Anterior cingulate cortex (tissue), 58 donors: ENCODE data around the gene NPY4R.
"Not testable (repeated sequence)": the region's sequence is repeated elsewhere in the genome, so short reads cannot be mapped to it uniquely, and the experiment has no call there.

Experiments used
- DNase-seq, 58 donors: peaks; one replicate each; lab custom pipeline; 2025; lab: John Stamatoyannopoulos, UW

The NPY4R gene, protein sequence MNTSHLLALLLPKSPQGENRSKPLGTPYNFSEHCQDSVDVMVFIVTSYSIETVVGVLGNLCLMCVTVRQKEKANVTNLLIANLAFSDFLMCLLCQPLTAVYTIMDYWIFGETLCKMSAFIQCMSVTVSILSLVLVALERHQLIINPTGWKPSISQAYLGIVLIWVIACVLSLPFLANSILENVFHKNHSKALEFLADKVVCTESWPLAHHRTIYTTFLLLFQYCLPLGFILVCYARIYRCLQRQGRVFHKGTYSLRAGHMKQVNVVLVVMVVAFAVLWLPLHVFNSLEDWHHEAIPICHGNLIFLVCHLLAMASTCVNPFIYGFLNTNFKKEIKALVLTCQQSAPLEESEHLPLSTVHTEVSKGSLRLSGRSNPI

DNA sequence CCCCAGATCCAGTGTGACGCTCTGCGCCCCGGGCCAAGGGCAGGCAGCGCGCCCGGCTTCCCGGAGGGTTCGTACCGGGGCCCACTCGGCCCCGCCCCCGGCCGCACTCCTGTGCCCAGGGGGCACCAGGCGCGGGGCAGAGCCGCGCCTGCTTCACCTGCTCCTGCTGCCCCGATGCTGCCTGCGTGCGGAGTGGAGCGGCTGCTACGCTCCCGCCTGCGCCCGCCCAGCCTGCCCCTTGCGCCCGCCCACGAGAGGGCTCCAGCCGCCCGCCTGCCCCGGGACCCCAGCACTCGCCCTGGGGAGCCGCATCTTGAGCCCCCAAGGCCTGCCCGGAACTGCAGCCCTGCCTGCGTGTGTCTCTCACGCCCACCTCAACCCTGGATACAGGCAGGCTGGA is at the start of gene NPY4R:
Gene NPY4R, minus strand, starts transcription at position 194 of the 400 bp plus-strand sequence. CDS start 3,323 bp downstream, outside the sequence.
- DNase-seq, result not testable (repeated sequence)

DNA sequence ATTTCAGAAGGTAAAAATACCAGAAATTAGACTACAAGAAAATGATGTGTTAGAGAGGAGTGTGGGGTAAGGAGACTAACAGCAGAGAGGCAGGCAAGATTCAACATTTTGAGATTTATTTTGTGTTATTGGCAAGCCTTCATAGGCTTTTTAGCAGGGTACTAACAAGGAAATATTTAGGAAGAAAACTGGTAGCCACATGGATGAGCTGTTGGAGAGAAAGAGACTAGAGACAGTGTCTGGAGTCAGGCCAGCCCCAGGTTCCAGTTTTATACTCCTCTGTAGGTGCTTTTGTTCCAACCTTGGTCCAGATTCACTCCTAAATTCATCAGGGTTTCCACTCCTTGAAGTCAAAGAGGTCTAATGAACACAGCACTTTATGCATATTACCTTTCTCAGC is 49.6 kb upstream of the NPY4R start:
- DNase-seq, result no peak

DNA sequence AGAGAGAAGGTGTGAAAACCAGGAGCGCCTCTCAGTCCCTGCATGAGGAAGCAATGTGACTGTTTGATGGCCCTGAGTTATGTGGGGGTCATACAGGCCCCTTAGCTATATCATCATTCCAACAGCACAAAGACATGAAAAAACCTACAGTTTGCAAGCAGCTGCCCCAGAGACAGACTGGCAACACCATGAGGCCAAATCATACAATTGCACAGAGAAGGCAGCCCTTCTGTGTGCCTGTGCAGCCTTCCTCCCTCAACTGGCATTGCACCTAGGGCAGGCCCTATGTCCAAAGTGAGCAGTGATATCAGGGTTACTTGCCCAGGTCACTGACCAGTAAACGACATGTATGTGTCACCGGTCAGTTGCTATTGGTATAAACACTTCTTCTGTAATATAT is 49.1 kb upstream of the NPY4R start:
- no peak for DNase-seq

DNA sequence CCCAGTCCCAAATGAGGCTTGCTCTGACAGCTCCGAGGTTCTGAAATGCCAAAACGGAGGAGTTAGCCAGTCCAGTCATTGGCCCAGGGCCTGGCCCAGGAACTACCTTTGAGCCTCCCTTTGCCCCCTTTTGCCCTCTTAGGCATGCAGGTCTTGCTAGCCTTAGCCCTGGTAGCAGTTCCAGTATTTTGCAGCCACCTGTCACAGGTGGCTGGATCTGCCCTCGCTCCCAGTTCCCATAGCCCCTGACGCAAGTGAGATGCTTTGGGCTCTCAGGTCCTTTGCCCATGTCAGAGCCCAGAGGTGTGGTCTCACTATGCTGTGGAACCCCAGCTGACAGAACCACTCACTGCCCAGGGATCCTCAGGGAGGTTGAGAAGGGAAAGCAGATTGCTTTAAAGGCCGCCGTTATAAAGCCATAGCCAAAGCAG is 48.7 kb upstream of the NPY4R start:
- no peak for DNase-seq

DNA sequence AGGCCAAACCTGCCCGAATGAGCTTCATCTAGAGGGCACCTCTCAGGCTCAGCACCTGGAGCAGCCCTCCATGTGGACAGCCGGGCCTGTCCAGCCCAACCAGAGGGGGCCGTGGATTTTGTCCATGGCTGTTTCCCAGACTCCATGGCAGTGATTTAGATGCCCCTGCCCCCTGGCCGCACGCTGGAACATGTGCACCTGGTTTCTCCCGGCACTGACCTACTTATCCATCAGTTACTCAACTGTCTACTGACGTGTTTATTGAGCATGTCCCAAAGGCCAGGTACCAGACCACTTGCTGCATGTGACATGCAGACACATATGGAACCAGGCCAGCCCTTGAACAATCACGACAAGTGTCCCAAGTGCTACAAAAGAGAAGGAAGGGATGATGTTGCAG is 47.6 kb upstream of the NPY4R start:
- DNase-seq, result not testable (repeated sequence)

DNA sequence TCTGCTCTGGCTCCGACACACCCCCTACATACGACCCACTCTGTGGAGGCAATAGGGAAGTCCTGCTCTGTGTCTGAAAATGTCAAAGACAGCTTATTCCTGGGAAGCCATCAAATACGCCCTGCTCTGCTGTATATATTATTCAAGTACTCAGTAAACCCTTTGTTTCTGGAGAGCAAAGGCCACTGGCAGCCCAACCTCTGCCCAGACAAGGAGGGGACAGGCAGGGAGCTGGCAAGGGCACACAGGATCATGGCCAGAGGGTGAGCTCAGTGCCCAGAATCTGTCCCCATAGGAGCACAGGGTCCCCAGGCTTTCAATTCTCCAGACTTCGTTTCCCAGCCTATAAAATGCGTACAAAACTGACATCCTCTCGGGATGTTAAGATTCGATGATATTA is 47.0 kb upstream of the NPY4R start:
- not testable (repeated sequence) for DNase-seq

DNA sequence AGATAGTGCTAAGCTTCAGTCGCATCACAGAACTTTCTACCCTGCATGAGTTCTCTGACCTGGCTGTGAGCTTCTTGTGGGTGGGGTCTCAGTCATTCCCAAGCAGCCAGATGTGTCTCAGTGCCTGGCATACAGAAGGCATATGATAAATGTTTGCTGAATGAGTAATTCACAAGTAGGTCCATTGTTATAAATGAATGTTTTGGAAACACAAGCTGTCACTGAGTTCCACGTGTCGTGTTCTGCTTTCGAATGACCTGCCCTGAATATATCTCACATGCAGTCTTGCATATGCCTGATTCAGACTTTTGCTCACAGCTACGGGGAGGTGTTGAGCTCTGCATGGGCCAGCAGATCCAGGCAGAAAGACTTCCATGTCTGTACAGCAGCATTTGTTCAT is 46.2 kb upstream of the NPY4R start:
- not testable (repeated sequence) for DNase-seq

DNA sequence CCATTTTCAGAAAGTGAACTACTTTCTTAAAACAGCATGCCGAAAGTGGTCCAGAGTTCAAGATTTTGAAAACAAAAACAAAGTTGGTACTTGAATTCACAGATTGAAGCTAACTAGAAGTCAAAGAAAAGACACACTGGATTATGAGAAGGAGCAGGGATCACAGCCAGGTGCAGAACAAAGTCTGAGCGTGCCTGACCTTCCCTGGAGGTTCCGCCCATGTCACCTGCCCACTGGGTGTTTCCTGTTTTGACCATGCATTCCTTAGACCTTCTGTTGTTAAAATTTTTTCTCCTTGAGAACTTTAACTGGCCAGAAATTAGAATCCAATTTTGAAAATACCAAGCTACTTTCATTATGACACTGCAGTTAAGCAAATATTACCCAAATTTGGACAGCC is 34.2 kb upstream of the NPY4R start:
- DNase-seq, result not testable (repeated sequence)

DNA sequence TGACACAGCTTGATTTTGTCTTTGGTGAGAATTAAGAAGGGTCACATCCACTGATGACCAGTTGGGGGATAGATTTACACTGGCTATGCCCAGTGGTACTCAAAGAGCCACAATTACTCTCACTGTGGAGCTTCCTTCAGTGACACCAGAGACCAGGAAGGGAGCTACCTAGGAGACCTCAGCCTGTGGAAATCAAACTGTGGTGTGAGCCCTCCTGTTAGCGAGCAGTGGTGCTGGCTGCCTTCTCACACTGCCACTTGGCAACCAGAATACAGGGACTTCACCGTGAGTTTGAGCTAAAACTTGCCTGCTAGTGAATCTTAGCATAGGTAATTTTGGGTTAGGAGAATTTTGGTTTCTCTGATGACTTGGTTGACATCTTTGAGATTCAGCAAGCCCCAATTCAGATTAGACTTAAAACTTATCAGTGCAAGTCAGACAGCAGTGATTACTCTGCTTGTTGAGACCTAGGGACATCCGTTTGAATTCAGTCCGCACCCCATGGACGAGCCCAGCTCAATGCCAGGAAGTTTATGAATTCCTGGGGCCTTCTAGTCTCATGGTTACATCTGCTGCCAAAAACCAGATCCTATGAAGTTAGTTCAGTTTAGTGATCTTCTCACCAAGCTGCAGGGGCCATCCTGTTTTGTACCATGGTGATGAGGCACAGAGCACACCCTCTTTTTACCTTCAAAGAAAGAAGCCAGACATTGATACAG is 33.4 kb upstream of the NPY4R start:
- not testable (repeated sequence) for DNase-seq

DNA sequence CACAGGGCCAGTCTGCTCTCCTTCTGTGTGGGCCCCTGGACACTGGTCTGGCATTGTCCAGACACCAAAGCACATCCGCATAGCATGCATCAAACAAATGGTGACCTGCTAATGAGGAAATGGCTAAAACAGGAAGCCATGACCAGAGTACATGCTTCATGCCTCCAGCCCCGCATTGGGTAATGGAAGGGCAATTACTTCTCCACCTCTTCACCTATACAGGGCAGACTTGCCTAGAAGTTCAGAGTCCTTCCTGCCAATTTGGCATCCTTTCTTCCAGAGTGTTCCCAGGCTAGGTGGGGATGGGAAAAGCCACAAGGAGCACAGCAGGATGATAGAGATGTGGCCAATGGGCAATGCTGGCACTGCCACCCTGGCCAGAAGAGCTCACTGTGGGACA is 32.1 kb upstream of the NPY4R start:
- not testable (repeated sequence) for DNase-seq

DNA sequence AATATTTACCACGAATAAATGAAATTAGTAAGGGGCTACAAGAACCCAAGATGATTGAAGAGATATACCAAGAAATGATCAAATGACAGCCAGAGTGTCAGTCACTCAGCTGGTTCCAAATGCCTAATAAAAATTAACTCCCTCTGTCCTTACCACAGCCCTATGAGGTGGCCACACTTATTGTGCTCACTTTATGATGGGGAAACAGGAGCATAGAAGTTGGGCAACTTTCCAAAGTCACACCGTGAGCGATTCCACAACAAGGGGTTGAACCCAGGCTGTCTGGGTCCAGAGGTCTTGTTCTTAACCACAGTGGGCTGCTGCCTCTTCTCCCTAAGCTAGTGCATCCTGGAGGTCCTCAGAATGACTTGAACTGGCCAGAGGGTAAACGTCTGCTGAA is 31.6 kb upstream of the NPY4R start:
- not testable (repeated sequence) for DNase-seq

DNA sequence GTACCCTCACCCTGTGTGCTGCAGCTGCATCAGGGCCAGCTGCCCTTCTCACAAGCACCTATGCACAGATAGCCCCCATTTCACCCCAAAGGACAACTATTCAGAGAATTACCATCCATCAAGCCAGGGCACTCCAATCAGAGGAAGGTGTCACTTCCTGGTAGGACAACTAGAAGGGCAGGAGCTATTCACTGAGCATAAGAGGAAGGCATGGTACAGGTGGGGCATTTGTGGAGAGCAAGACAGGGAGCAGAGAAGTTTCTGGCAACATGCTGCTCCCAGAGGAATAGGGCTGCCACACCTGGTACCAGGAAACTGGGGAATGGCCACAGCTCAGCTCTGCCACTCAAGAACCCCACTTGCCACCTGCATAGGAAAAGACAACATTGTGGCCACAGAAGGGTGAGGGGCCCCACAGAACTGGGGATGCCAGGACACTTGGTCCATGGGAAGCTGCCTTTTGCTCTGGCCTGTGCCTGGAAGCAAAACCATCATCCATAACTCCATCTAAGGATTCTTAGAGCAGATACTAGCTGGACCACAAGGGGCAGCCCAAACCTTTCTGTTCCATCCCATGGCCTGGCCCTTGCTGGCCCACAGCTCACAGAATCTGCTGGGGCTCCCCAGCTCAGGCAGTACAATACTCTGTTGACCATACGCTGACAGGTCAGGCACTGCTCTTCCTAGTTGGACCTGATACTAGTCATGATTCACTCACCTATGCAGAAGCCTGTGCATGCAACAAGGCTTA is 25.8 kb upstream of the NPY4R start:
- DNase-seq, result not testable (repeated sequence)

DNA sequence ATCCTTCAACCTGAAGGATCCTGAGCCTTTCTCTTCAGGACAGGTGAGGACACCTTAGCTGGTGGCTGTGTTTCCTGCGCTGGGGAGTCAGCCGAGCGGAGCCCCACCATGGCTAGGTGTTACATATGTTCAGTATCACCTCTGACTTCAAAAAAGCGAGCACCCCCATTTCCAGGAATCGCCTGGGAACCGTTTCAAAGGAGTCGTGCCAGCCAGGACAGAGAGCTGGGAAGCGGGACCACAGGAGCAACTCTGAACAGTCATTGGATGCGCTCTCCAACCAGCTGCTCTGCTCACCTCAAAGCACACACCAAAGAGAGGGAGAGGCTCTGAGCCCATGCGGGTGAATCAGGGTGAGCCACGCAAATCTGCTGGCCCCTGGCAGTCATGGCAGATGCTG is 24.5 kb upstream of the NPY4R start:
- DNase-seq, result not testable (repeated sequence)

DNA sequence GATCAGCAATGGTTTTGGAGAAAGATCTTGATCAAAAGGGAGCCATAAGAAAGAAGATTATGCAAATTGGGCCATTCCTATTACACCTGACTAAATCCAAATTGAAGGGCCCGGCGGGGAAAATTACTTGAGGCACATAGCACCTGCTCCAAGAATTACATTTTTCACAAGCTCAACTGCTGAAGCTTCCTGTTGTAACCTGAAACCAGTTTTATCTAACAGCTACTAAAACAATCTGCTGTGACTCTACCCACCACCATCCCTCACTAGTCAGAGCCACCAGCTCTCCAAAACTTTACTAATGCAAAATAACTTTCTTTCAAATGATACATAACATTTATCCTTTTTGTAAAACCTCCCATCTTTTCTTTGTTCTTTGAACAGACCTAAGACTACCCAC is 20.7 kb upstream of the NPY4R start:
- not testable (repeated sequence) for DNase-seq

DNA sequence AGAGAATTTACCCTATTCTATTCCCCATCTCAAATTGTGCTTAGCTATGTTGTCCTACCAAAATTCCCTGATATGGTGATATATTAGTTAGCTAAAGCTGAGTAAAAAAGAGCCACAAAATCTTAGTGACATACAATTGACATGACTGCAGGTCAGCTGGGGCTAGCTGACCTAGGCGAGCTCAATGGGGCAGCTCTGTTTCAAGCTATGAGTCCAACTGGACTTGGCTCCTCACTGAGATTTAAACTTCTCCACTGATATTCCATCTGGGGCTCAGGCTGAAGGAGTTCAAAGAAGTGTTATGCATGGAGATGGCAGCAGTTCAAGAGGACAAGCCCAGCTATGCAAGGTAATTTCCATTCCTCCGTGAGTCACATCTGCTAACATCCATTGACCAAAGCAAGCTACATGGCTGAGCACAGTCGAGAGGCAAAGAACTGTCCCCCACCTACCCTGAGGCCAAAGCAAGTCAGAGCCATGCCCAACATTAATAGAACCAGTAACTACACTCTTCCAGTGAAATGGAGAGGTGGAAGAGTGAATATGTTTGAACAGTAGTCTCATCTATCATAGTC is 9.1 kb upstream of the NPY4R start:
- not testable (repeated sequence) for DNase-seq

DNA sequence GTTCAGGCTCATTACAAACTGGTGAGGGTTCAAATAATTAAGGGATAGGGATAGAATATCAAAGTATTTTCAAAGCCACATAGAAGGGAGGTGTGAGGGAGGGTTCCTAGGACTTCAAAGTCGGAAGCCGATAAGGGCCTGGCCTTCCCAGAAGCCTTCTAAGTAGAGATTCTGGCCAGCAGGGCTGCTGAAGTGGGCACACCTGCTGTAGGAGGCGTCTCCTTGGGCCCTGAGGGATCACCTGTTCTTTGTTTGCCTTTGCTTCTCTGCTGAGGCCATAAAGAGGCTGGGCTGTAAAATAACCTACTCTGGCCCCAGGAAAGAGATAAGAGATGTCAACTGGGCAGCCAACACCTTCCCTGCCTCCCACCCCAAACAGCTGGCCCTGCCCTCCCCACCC is 8.0 kb upstream of the NPY4R start:
- not testable (repeated sequence) for DNase-seq

DNA sequence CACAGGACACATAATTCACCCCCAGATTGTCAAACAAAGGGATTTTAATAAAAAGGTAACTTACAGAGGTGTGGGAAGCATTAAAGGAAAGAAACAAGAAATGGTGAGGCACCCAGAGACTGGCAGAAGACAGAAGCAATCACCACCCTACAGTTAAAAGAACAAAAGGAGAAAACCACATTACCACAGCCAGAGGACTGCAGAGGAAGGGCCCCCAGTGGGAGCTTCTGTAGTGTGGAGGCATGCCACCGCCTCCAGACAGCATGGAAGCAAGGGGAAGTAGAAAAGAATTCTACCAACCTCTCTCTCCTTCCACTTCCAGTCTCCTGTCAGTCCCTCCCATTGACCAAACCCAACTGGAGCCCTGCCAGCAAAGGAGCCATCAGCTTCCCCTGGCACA is 4.4 kb upstream of the NPY4R start:
- not testable (repeated sequence) for DNase-seq

DNA sequence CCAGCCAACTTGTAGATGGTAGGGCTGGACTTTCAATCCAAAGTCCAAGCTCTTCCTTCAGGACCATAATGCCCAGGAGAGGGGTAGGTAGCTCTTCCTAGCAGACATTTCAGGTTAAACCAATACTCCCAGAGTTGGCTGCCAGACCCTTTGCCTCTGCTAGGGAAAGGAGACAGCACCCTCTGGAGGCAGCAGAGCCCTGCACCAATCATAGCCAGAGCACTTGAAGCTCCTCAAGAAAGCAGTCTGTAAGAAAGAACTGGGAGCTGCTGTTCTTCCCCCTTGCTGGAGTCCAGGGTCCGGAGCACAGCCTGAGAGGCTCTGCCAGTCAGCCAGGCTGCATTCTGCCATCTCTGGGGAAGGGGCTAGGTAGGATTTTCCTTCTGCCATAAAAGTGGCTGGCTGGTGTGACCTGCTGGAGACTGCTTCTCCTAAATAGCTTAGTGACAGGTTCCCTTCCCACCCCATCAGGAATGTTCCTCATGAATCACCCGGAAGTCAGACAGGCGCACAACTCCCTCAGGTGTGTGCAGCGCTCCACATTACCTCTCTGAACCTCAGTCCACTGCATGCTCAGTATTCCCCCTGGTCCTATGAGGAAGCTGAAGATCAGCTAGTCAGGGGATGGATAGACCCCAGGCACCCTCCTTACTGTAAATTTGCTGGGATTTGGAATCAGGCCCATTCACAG is 2.5 kb upstream of the NPY4R start:
- not testable (repeated sequence) for DNase-seq

DNA sequence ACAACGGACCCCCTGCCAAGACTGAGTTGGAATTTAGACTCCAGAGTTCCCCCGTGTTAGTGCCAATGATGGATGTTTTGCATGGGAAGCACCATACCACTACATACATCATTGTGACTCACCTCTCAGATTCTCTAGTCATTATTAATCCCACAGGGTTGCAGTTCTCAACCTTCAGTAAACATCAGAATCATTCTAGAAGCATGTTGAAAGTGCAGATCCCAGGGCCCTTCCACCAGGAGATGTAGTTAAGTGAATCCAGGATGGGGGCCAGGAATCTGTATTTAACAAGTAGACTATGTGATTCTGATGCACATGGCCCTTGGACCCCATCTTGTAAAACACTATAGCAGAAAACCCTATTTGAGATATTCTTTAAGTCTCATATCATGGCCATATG is 2.1 kb downstream of the NPY4R start:
- DNase-seq, result not testable (repeated sequence)

DNA sequence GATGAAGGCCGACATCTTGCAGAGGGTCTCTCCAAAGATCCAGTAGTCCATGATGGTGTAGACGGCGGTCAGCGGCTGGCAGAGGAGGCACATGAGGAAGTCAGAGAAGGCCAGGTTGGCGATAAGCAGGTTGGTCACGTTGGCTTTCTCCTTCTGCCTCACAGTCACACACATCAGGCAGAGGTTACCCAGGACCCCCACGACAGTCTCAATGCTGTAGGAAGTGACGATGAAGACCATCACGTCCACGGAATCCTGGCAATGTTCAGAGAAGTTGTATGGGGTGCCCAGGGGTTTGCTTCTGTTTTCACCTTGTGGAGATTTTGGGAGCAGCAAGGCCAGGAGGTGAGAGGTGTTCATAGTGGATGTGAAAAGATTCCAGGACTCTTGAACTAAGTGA is 3.5 kb downstream of the NPY4R start:
- DNase-seq, result not testable (repeated sequence)
